HepG2 (cell line): ENCODE data around the gene CNN3. TPM values are rescaled to one million over a fixed set of nuclear protein-coding genes. Genes with fewer than 3 reads are reported as not detected.

Source experiments
- FOXO1 ChIP-seq: sonication (generic); formaldehyde crosslinking; IDR thresholded peaks from 2 replicates; pipeline ENCODE4 v1.4.0; 2020; ENCODE audit warnings: missing genetic modification reagents
- FOXP1 ChIP-seq, 2 experiments: fragments of 450-650 bp in 1 of 2; IDR thresholded peaks; 2 replicates each; pipeline ENCODE4 v1.6.1; 2017 to 2018; ENCODE audit warnings: antibody characterized with exemption in 1 of 2
- KLF9 ChIP-seq: IDR thresholded peaks from 2 replicates; pipeline ENCODE4 v1.6.1; 2016; ENCODE audit warnings: low read depth
- MEIS2 ChIP-seq: sonication (generic); formaldehyde crosslinking; IDR thresholded peaks from 2 replicates; pipeline ENCODE4 v1.9.0; 2021; ENCODE audit warnings: mild to moderate bottlenecking, missing genetic modification reagents
- MIER3 ChIP-seq: IDR thresholded peaks from 2 replicates; pipeline ENCODE4 v1.6.1; 2016; ENCODE audit warnings: missing compliant biosample characterization, borderline replicate concordance
- MIXL1 ChIP-seq: IDR thresholded peaks from 2 replicates; pipeline ENCODE4 v1.6.1; 2016
- NFKBIZ ChIP-seq: IDR thresholded peaks from 2 replicates; pipeline ENCODE4 v1.6.1; 2018; ENCODE audit warnings: missing genetic modification reagents, missing compliant biosample characterization
- PITX1 ChIP-seq: sonication (generic); formaldehyde crosslinking; IDR thresholded peaks from 2 replicates; pipeline ENCODE4 v1.5.1; 2020; ENCODE audit warnings: mild to moderate bottlenecking, missing genetic modification reagents
- RFXAP ChIP-seq: sonication (generic); formaldehyde crosslinking; IDR thresholded peaks from 2 replicates; pipeline ENCODE4 v1.4.0; 2020; ENCODE audit warnings: missing genetic modification reagents, borderline replicate concordance
- SAFB2 ChIP-seq: sonication (generic); formaldehyde crosslinking; IDR thresholded peaks from 2 replicates; pipeline ENCODE4 v1.5.1; 2020; ENCODE audit warnings: missing genetic modification reagents, low read depth, mild to moderate bottlenecking, borderline replicate concordance
- SALL2 ChIP-seq: sonication (generic); formaldehyde crosslinking; IDR thresholded peaks from 2 replicates; pipeline ENCODE4 v1.8.1; 2023; ENCODE audit warnings: mild to moderate bottlenecking, missing genetic modification reagents, inconsistent platforms
- STAG1 ChIP-seq: sonication (generic); formaldehyde crosslinking; IDR thresholded peaks from 2 replicates; pipeline ENCODE4 v1.4.0; 2020; ENCODE audit warnings: missing genetic modification reagents
- ZNF124 ChIP-seq: sonication (generic); formaldehyde crosslinking; IDR thresholded peaks from 2 replicates; pipeline ENCODE4 v1.4.0; 2020; ENCODE audit warnings: missing genetic modification reagents
- ZNF629 ChIP-seq: sonication (generic); formaldehyde crosslinking; conservative IDR thresholded peaks from 2 replicates; pipeline ENCODE4 v1.5.0; 2020; ENCODE audit warnings: missing genetic modification reagents
- ZNF644 ChIP-seq: IDR thresholded peaks from 2 replicates; pipeline ENCODE4 v1.6.1; 2016; ENCODE audit warnings: low read depth
- ZSCAN29 ChIP-seq: sonication (generic); formaldehyde crosslinking; conservative IDR thresholded peaks from 2 replicates; pipeline ENCODE4 v1.4.0; 2020; ENCODE audit warnings: mild to moderate bottlenecking, missing genetic modification reagents
- polyA plus RNA-seq, 8 experiments: library from polyadenylated mRNA; depleted of rRNA in 3 of 8; stranded (reverse) in 7 of 8; unstranded in 1 of 8; fragments of >200 nt; fragmentation: Illumina TruSeq in 4 of 8; extraction: Trizol in 4 of 8; gene quantifications; 2 replicates each; pipeline versions ENCODE4 v1.2.1 to v1.2.3, GENCODE V29; 2011 to 2016; ENCODE audit warnings: low read depth in 4 of 8, missing spikeins in 1 of 8, mixed read lengths in 1 of 8; ENCODE audit not compliant: insufficient read depth in 1 of 8
- total RNA-seq, 5 experiments: library from RNA; depleted of rRNA; stranded (reverse); fragments of >200 nt; fragmentation: Illumina TruSeq; extraction: Trizol; gene quantifications; 2 replicates each; pipeline ENCODE4 v1.2.3, GENCODE V29; 2016; ENCODE audit warnings: low read depth in 1 of 5
- TF ChIP-seq, protein P1 (sequence below): sonication (generic); formaldehyde crosslinking; IDR thresholded peaks from 2 replicates; pipeline ENCODE4 v1.8.1; 2022; ENCODE audit warnings: low read depth, mild to moderate bottlenecking, missing genetic modification reagents
- TF ChIP-seq, protein P2 (sequence below): sonication (generic); formaldehyde crosslinking; IDR thresholded peaks from 2 replicates; pipeline ENCODE4 v1.5.0; 2020; ENCODE audit warnings: mild to moderate bottlenecking, missing genetic modification reagents, moderate library complexity
- TF ChIP-seq, protein P3 (sequence below): sonication (generic); formaldehyde crosslinking; IDR thresholded peaks from 2 replicates; pipeline ENCODE4 v1.5.1; 2020; ENCODE audit warnings: mild to moderate bottlenecking, moderate library complexity, missing genetic modification reagents
- TF ChIP-seq, protein P4 (sequence below): sonication (generic); formaldehyde crosslinking; IDR thresholded peaks from 2 replicates; pipeline ENCODE4 v1.4.0; 2020; ENCODE audit warnings: missing genetic modification reagents

Gene CNN3
- total and polyA plus RNA-seq, 2 of the 13 experiments (the other 11 are each of a cell fraction or from before 2014, with no cell fraction given), result 113 to 223 TPM

DNA sequence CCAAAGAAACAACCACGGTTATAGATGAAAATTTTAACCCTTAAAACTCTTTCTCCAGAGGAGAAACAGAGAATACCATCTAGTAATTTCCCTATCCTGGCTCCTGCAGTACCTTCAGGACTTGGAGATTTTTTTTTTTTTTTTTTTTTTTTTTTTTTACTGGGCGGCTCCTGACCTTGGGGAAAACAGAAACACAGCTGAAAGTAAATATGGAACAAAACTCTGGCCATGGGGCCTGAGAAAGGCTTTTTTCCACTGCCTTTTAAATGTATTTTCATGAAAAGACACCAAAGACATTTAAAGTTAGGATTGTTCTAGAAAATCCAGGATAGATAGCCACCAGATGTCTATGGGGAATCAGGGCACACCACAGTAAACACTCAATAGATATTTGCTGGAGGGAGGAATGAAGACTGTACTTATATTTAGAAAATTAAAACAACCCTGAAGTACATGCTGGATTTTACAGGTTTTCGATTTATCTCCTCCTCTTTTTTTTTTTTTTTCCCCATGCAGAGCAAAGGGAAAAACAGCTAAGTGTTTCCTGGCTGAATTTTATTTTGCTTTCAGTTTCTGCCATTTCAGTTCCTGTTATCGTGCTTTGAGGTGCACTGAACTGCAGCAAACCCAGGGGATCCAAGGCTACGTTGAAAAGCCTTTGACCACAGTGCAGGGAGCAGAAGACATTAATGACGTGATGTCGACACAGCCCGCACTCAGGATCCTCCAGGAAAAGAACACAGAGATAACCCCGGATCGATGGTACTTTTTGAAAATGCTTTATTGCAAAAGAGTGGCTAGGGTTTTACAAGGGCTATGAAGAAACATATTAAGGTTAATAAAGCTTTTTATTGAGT, 35.7 kb upstream of the CNN3 start (continued):
- no peak for TF ChIP-seq FOXP1 (IDR thresholded peaks at IDR 0.05)
- peak; percentile 75; the same call in 1 of the 2 replicates for TF ChIP-seq FOXP1 (CRISPR knock-in tag; IDR thresholded peaks at IDR 0.05)
- 0 out of 2 replicates have a peak, but pooled peaks have one; percentile 56 for TF ChIP-seq NFKBIZ
- no peak for TF ChIP-seq SALL2
- TF ChIP-seq SAFB2 (CRISPR knock-in tag), result no peak
- TF ChIP-seq, protein P1, sequence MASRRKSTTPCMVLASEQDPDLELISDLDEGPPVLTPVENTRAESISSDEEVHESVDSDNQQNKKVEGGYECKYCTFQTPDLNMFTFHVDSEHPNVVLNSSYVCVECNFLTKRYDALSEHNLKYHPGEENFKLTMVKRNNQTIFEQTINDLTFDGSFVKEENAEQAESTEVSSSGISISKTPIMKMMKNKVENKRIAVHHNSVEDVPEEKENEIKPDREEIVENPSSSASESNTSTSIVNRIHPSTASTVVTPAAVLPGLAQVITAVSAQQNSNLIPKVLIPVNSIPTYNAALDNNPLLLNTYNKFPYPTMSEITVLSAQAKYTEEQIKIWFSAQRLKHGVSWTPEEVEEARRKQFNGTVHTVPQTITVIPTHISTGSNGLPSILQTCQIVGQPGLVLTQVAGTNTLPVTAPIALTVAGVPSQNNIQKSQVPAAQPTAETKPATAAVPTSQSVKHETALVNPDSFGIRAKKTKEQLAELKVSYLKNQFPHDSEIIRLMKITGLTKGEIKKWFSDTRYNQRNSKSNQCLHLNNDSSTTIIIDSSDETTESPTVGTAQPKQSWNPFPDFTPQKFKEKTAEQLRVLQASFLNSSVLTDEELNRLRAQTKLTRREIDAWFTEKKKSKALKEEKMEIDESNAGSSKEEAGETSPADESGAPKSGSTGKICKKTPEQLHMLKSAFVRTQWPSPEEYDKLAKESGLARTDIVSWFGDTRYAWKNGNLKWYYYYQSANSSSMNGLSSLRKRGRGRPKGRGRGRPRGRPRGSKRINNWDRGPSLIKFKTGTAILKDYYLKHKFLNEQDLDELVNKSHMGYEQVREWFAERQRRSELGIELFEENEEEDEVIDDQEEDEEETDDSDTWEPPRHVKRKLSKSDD (CRISPR knock-in tag), result no peak
- TF ChIP-seq, protein P2, sequence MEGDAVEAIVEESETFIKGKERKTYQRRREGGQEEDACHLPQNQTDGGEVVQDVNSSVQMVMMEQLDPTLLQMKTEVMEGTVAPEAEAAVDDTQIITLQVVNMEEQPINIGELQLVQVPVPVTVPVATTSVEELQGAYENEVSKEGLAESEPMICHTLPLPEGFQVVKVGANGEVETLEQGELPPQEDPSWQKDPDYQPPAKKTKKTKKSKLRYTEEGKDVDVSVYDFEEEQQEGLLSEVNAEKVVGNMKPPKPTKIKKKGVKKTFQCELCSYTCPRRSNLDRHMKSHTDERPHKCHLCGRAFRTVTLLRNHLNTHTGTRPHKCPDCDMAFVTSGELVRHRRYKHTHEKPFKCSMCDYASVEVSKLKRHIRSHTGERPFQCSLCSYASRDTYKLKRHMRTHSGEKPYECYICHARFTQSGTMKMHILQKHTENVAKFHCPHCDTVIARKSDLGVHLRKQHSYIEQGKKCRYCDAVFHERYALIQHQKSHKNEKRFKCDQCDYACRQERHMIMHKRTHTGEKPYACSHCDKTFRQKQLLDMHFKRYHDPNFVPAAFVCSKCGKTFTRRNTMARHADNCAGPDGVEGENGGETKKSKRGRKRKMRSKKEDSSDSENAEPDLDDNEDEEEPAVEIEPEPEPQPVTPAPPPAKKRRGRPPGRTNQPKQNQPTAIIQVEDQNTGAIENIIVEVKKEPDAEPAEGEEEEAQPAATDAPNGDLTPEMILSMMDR, result no peak
- TF ChIP-seq ZSCAN29 (CRISPR knock-in tag), result 0 out of 2 replicates have a peak, but pooled peaks have one; percentile 29
- TF ChIP-seq, protein P3, sequence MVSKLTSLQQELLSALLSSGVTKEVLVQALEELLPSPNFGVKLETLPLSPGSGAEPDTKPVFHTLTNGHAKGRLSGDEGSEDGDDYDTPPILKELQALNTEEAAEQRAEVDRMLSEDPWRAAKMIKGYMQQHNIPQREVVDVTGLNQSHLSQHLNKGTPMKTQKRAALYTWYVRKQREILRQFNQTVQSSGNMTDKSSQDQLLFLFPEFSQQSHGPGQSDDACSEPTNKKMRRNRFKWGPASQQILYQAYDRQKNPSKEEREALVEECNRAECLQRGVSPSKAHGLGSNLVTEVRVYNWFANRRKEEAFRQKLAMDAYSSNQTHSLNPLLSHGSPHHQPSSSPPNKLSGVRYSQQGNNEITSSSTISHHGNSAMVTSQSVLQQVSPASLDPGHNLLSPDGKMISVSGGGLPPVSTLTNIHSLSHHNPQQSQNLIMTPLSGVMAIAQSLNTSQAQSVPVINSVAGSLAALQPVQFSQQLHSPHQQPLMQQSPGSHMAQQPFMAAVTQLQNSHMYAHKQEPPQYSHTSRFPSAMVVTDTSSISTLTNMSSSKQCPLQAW (CRISPR knock-in tag), result peak; percentile 86
- peak; percentile 67; the same call in 1 of the 2 replicates for TF ChIP-seq MEIS2 (CRISPR knock-in tag)
- TF ChIP-seq RFXAP (CRISPR knock-in tag), result 0 out of 2 replicates have a peak, but pooled peaks have one; percentile 69
- TF ChIP-seq ZNF124 (CRISPR knock-in tag), result peak; percentile 67; the same call in 1 of the 2 replicates
- peak; percentile 82 for TF ChIP-seq PITX1 (CRISPR knock-in tag)
- TF ChIP-seq MIXL1 (CRISPR knock-in tag), result peak; percentile 91
- TF ChIP-seq MIER3 (CRISPR knock-in tag), result peak; percentile 66; the same call in 1 of the 2 replicates
- TF ChIP-seq ZNF644, result 0 out of 2 replicates have a peak, but pooled peaks have one; percentile 19
- TF ChIP-seq, protein P4, sequence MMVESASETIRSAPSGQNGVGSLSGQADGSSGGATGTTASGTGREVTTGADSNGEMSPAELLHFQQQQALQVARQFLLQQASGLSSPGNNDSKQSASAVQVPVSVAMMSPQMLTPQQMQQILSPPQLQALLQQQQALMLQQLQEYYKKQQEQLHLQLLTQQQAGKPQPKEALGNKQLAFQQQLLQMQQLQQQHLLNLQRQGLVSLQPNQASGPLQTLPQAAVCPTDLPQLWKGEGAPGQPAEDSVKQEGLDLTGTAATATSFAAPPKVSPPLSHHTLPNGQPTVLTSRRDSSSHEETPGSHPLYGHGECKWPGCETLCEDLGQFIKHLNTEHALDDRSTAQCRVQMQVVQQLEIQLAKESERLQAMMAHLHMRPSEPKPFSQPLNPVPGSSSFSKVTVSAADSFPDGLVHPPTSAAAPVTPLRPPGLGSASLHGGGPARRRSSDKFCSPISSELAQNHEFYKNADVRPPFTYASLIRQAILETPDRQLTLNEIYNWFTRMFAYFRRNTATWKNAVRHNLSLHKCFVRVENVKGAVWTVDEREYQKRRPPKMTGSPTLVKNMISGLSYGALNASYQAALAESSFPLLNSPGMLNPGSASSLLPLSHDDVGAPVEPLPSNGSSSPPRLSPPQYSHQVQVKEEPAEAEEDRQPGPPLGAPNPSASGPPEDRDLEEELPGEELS (CRISPR knock-in tag), result peak; percentile 86
- peak; percentile 75; the same call in 1 of the 2 replicates for TF ChIP-seq FOXO1 (CRISPR knock-in tag)
- TF ChIP-seq KLF9 (CRISPR knock-in tag), result 0 out of 2 replicates have a peak, but pooled peaks have one; percentile 59
- TF ChIP-seq ZNF629 (CRISPR knock-in tag), result 0 out of 2 replicates have a peak, but pooled peaks have one; percentile 8
- TF ChIP-seq STAG1 (CRISPR knock-in tag), result peak; percentile 27; the same call in 1 of the 2 replicates
